Measurements from ENCODE around the gene LCN2. TPM values are rescaled to one million over a fixed set of nuclear protein-coding genes. Genes with fewer than 3 reads are reported as not detected.
"Not testable (repeated sequence)": the region's sequence is repeated elsewhere in the genome, so short reads cannot be mapped to it uniquely, and the experiment has no call there.

The LCN2 gene
- total RNA-seq, result not detected in 2 replicates

- DNase-seq (ENCODE audit: low read depth, low spot score), result no peak
Observed at GRCh38 chr9:128149001-128149701, at the start of gene LCN2. Gene LCN2 (plus strand): TSS chr9:128149453. CDS start chr9:128149526, 73 bp downstream.

GRCh38 chr9:128099932-128100491 lies 49.2 kb upstream of the LCN2 start:
- DNase-seq (ENCODE audit: low read depth, low spot score), result no peak

DNA sequence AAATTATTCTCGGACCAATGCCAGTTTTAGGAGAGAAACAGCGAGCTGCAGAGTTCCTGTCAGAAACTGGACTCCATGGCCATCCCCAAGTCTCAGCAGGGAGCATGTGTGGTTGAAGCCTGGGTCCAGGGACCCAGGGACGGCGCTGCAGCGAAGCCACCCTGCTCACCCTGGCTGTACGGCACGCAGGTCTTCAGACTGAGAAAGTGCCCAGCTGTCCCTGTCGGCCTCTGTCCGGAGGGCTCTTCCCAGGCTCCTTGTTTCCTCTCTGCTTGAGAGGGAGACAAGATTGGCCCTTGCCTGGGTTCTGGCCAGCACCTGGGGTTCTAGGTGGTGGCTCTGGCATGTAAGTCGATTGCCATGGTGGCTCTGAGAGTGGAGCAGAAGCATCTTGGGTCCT lies 48.7 kb upstream of the LCN2 start:
- DNase-seq (ENCODE audit: low read depth, low spot score), result no peak

- DNase-seq (ENCODE audit: low read depth, low spot score), result no peak
Observed at GRCh38 chr9:128101231-128101661, 48.0 kb upstream of the LCN2 start.

- DNase-seq (ENCODE audit: low read depth, low spot score), result no peak
Observed at GRCh38 chr9:128101690-128102089, 47.6 kb upstream of the LCN2 start.

DNA sequence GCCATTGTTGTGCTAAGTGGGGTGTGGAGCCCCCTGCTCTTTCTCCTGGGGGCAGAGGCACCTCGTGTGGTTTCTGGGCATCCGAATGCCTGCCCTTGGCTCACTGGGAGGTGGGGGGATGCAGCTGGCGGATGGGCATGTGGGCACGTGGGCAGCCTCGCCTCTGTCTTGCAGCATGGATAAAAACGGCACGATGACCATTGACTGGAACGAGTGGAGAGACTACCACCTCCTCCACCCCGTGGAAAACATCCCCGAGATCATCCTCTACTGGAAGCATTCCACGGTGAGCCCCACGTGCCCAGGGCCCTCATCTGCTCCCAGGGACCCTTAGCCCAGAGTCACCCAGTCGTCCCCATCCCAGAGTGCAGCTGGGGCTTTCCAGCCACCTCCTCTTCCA lies 47.1 kb upstream of the LCN2 start:
- no peak for DNase-seq (ENCODE audit: low read depth, low spot score)

GRCh38 chr9:128102861-128103588 lies 46.2 kb upstream of the LCN2 start:
- DNase-seq (ENCODE audit: low read depth, low spot score), result no peak

DNA sequence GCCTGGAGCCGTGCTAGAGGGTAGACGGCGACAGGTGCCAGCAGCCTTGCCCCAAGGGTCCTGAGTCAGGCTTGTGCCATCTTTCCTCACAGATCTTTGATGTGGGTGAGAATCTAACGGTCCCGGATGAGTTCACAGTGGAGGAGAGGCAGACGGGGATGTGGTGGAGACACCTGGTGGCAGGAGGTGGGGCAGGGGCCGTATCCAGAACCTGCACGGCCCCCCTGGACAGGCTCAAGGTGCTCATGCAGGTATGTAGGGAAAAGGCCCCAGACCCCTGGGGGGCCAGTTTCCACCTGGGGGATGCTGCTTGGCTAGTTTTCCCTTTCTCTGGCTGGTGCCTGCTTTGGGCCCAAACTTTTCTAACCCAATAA lies 45.7 kb upstream of the LCN2 start:
- DNase-seq (ENCODE audit: low read depth, low spot score), result no peak

DNA sequence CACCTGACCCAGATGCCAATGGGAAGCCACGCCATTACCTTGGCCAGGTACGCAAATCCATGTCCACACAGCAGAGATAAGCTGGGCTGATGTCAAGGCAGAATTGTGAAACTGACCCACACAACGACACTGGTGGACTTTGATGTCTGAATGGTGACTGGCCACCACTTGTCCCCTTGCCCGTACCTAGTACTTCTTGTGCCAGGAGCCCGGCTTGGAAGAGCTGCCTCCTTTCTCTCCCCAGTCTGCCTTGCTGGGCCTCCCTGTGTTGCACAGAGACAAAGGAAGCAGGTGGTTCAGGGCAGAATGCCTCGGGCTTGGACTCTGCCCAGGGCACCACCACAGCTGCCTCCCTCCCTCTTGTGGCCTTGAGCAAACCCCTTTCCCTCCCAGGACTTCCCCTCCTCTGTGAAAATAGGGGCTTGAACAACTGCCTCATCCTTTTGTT lies 45.1 kb upstream of the LCN2 start:
- no peak for DNase-seq (ENCODE audit: low read depth, low spot score)

DNA sequence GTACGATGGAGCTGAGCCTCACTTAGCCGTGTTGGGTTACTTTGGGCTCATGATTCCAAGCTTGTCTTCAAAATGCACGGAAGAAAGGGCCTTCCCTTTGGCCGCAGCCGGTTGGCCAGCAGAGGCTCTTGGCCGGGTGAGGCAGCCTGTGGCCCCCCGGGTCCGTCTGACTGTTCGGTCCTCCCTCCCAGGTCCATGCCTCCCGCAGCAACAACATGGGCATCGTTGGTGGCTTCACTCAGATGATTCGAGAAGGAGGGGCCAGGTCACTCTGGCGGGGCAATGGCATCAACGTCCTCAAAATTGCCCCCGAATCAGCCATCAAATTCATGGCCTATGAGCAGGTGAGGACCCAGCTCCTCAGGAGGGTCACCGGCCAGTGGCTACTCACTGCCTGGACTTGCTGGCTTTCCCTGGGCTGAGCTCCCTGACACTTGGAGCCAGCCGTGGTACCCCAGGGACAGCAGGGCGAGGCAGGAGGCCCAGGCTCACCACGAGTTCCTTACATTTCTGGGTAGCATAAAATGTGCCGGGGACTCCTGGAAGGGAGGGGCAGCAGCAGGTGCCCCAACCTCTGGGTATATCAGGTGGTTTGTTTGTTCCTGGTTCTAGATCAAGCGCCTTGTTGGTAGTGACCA lies 43.6 kb upstream of the LCN2 start:
- DNase-seq (ENCODE audit: low read depth, low spot score), result no peak

- no peak for DNase-seq (ENCODE audit: low read depth, low spot score)
Observed at GRCh38 chr9:128106181-128106939, 42.9 kb upstream of the LCN2 start.

GRCh38 chr9:128106940-128107467 lies 42.2 kb upstream of the LCN2 start:
- no peak for DNase-seq (ENCODE audit: low read depth, low spot score)

DNA sequence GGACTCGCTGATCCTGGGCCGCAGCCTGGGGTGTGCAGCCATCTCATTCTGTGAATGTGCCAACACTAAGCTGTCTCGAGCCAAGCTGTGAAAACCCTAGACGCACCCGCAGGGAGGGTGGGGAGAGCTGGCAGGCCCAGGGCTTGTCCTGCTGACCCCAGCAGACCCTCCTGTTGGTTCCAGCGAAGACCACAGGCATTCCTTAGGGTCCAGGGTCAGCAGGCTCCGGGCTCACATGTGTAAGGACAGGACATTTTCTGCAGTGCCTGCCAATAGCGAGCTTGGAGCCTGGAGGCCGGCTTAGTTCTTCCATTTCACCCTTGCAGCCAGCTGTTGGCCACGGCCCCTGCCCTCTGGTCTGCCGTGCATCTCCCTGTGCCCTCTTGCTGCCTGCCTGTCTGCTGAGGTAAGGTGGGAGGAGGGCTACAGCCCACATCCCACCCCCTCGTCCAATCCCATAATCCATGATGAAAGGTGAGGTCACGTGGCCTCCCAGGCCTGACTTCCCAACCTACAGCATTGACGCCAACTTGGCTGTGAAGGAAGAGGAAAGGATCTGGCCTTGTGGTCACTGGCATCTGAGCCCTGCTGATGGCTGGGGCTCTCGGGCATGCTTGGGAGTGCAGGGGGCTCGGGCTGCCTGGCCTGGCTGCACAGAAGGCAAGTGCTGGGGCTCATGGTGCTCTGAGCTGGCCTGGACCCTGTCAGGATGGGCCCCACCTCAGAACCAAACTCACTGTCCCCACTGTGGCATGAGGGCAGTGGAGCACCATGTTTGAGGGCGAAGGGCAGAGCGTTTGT lies 41.6 kb upstream of the LCN2 start:
- no peak for DNase-seq (ENCODE audit: low read depth, low spot score)

DNA sequence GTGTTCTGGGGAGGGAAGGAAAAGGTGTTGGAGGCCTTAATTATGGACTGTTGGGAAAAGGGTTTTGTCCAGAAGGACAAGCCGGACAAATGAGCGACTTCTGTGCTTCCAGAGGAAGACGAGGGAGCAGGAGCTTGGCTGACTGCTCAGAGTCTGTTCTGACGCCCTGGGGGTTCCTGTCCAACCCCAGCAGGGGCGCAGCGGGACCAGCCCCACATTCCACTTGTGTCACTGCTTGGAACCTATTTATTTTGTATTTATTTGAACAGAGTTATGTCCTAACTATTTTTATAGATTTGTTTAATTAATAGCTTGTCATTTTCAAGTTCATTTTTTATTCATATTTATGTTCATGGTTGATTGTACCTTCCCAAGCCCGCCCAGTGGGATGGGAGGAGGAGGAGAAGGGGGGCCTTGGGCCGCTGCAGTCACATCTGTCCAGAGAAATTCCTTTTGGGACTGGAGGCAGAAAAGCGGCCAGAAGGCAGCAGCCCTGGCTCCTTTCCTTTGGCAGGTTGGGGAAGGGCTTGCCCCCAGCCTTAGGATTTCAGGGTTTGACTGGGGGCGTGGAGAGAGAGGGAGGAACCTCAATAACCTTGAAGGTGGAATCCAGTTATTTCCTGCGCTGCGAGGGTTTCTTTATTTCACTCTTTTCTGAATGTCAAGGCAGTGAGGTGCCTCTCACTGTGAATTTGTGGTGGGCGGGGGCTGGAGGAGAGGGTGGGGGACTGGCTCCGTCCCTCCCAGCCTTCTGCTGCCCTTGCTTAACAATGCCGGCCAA lies 40.8 kb upstream of the LCN2 start:
- DNase-seq (ENCODE audit: low read depth, low spot score), result no peak

DNA sequence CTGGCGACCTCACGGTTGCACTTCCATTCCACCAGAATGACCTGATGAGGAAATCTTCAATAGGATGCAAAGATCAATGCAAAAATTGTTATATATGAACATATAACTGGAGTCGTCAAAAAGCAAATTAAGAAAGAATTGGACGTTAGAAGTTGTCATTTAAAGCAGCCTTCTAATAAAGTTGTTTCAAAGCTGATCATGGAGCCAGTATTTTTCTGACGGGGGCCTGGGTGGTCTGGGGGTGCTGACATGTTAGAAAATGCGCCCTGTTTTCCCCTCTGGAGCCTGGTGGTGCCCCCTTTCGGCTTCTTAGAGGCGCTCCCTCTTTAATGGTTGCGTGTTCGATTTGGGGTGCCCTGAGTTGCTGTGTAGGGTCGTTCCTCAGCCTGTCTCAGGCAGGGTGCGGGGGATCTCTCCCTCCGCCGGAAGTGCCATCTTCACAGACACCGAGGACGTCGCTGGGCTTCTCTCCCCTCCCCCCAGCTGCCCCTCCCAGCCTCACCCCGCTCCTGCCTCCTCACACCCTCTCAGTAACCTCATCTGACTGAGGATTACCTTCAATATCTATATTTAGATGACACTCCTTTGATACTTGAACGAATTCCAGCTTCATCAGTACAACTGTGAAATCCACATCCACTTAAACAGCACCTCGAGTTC lies 40.1 kb upstream of the LCN2 start:
- DNase-seq (ENCODE audit: low read depth, low spot score), result no peak

DNA sequence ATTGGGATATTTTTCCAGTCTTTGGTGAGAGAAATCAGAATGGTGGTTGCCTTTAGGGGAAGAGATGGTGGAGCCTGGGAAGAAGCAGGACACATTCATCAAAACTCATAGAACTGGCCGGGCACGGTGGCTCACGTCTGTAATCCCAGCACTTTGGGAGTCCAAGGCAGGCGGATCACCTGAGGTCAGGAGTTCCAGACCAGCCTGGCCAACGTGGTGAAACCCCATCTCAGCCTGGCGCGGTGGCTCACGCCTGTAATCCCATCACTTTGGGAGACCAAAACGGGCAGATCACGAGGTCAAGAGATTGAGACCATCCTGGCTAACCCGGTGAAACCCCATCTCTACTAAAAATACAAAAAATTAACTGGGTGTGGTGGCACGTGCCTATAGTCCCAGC lies 37.5 kb upstream of the LCN2 start:
- DNase-seq (ENCODE audit: low read depth, low spot score), result not testable (repeated sequence)

- no peak for DNase-seq (ENCODE audit: low read depth, low spot score)
Observed at GRCh38 chr9:128113526-128114325, 35.5 kb upstream of the LCN2 start.
